Neural cell (in vitro differentiated cells): ENCODE results near the gene GSK3B.

Experiments used
- POLR2AphosphoS5 ChIP-seq: IDR thresholded peaks from 2 replicates; pipeline ENCODE4 v1.6.1; 2012
- TF ChIP-seq, protein P1 (sequence below): IDR thresholded peaks from 2 replicates; pipeline ENCODE4 v1.6.1; 2012; ENCODE audit warnings: borderline replicate concordance

DNA sequence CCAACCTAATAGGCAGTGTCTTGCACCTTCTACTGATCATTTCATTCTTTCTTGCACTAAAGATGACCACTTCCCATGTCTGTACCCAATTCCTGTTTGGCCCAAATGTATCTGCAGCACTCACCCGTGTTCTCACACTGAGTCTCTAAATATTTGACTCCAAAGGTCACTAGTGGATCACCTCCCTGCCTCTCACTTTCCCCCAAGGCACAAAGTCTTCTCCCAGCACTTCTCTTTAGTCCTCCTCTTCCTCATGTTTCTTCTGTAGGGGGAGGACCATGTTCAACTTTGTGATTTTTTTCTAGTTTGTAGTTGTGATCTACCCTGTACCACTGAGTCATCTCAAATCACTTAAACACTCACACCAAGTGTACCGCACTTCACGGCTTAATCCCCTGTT, 298.4 kb downstream of the GSK3B start:
- TF ChIP-seq, protein P1, sequence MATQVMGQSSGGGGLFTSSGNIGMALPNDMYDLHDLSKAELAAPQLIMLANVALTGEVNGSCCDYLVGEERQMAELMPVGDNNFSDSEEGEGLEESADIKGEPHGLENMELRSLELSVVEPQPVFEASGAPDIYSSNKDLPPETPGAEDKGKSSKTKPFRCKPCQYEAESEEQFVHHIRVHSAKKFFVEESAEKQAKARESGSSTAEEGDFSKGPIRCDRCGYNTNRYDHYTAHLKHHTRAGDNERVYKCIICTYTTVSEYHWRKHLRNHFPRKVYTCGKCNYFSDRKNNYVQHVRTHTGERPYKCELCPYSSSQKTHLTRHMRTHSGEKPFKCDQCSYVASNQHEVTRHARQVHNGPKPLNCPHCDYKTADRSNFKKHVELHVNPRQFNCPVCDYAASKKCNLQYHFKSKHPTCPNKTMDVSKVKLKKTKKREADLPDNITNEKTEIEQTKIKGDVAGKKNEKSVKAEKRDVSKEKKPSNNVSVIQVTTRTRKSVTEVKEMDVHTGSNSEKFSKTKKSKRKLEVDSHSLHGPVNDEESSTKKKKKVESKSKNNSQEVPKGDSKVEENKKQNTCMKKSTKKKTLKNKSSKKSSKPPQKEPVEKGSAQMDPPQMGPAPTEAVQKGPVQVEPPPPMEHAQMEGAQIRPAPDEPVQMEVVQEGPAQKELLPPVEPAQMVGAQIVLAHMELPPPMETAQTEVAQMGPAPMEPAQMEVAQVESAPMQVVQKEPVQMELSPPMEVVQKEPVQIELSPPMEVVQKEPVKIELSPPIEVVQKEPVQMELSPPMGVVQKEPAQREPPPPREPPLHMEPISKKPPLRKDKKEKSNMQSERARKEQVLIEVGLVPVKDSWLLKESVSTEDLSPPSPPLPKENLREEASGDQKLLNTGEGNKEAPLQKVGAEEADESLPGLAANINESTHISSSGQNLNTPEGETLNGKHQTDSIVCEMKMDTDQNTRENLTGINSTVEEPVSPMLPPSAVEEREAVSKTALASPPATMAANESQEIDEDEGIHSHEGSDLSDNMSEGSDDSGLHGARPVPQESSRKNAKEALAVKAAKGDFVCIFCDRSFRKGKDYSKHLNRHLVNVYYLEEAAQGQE: no peak
- TF ChIP-seq POLR2AphosphoS5: no peak
